HepG2 (cell line): ENCODE measurements around the gene KCND3. TPM values are rescaled to one million over a fixed set of nuclear protein-coding genes. Genes with fewer than 3 reads are reported as not detected.
A peak's percentile ranks its signal among the peaks of the same experiment; 100 is the strongest.

Source experiments
- ATAC-seq: fragments of 200-7000 bp; cut with Tn5 transposase; 3 replicates; pipeline ENCODE4 v1.9.1; 2020; ENCODE audit warnings: mild to moderate bottlenecking, moderate library complexity
- BruUV-seq: library from RNA; stranded (reverse); fragments of 400-500 nt; replicated peaks from 2 replicates; lab custom pipeline; 2021; lab: Mats Ljungman, UMichigan
- CTCF ChIA-PET: fragments of 300-600 bp; formaldehyde crosslinking; extraction: SDS; loops from one replicate; lab custom pipeline; 2021; ENCODE audit warnings: low total read pairs, inconsistent platforms, low intra/inter-chr PET ratio; lab: Yijun Ruan, JAX
- POLR2A ChIA-PET: fragments of 350-600 bp; sonication (Branson Sonifier 250); formaldehyde crosslinking; loops from one replicate; lab custom pipeline; 2020; ENCODE audit warnings: antibody characterized with exemption, inconsistent platforms; lab: Yijun Ruan, JAX
- DNase-seq: peaks from one replicate; pipeline ENCODE4 v3.0.0-alpha.2; 2015; ENCODE audit warnings: low spot score
- FAIRE-seq: peaks from 3 replicates; lab custom pipeline; 2011; peaks lifted over from hg19 to GRCh38; lab: Jason Lieb, UNC
- H2AFZ ChIP-seq: one replicate; pipeline ENCODE4 v1.6.1; 2011; ENCODE audit warnings: low read length, inconsistent platforms
- H3K27ac ChIP-seq: fragments of 300-600 bp; 3 replicates; pipeline ENCODE4 v1.8.0; 2011; ENCODE audit warnings: mixed run types, mild to moderate bottlenecking, mixed read lengths, low read length, inconsistent platforms; ENCODE audit not compliant: insufficient read depth; ENCODE audit errors: extremely low read length
- H3K27me3 ChIP-seq, 2 experiments: fragments of 200-600 bp in 1 of 2; 2 replicates in 1 of 2; 3 replicates in 1 of 2; pipeline versions ENCODE4 v1.6.0 to v1.8.0; 2011; ENCODE audit warnings: low read length in 2 of 2, mild to moderate bottlenecking in 2 of 2, moderate library complexity in 2 of 2, inconsistent platforms in 1 of 2; ENCODE audit not compliant: insufficient read depth in 2 of 2, control insufficient read depth in 1 of 2
- H3K36me3 ChIP-seq, 2 experiments: fragments of 200-600 bp in 1 of 2; replicated peaks in 1 of 2; 2 replicates in 1 of 2; 3 replicates in 1 of 2; pipeline versions ENCODE4 v1.5.1 to v1.8.0; 2011; ENCODE audit warnings: low read length in 2 of 2, inconsistent platforms in 1 of 2; ENCODE audit not compliant: insufficient read depth in 2 of 2, control insufficient read depth in 1 of 2
- H3K4me1 ChIP-seq: 2 replicates; pipeline ENCODE4 v1.5.1; 2012; ENCODE audit warnings: low read length, inconsistent platforms; ENCODE audit not compliant: insufficient read depth
- H3K4me2 ChIP-seq: 2 replicates; pipeline ENCODE4 v1.6.0; 2011; ENCODE audit warnings: low read depth, low read length, inconsistent platforms
- H3K4me3 ChIP-seq, 3 experiments: fragments of 200-600 bp in 1 of 3; sonication (generic), shearing (Covaris generic) in 1 of 3; replicated peaks in 1 of 3; 2 replicates each; pipeline ENCODE4 v1.5.1; 2011 to 2016; ENCODE audit warnings: low read length in 3 of 3, inconsistent platforms in 2 of 3, low read depth in 2 of 3, mild to moderate bottlenecking in 2 of 3, control low read depth in 1 of 3, mixed read lengths in 1 of 3; ENCODE audit not compliant: insufficient read depth in 1 of 3
- H3K79me2 ChIP-seq: one replicate; pipeline ENCODE4 v1.6.1; 2011; ENCODE audit warnings: low read length, inconsistent platforms; ENCODE audit not compliant: insufficient read depth
- H3K9ac ChIP-seq: 2 replicates; pipeline ENCODE4 v1.6.0; 2011; ENCODE audit warnings: mild to moderate bottlenecking, low read depth, low read length, inconsistent platforms; ENCODE audit not compliant: insufficient read depth
- H3K9me3 ChIP-seq: 2 replicates; pipeline ENCODE4 v1.5.1; 2012; ENCODE audit warnings: mild to moderate bottlenecking, low read length
- H4K20me1 ChIP-seq: 2 replicates; pipeline ENCODE4 v1.6.0; 2011; ENCODE audit warnings: inconsistent platforms, mild to moderate bottlenecking, low read length, moderate library complexity; ENCODE audit not compliant: insufficient read depth
- AGO2 ChIP-seq: fragments of 200-400 bp; formaldehyde crosslinking; optimal IDR thresholded peaks from 2 replicates; pipeline ENCODE3; 2017; ENCODE audit warnings: mild to moderate bottlenecking, low read depth, low read length, moderate library complexity
- BRCA1 ChIP-seq: sonication (generic); formaldehyde crosslinking; IDR thresholded peaks from 2 replicates; pipeline ENCODE4 v1.4.0; 2020; ENCODE audit warnings: missing genetic modification reagents
- HCFC1 ChIP-seq: fragments of 150-350 bp; IDR thresholded peaks from 2 replicates; pipeline ENCODE4 v1.6.1; 2014; ENCODE audit warnings: low read depth, low read length
- IKZF4 ChIP-seq: sonication (generic); formaldehyde crosslinking; IDR thresholded peaks from 2 replicates; pipeline ENCODE4 v1.5.1; 2020; ENCODE audit warnings: borderline replicate concordance, mild to moderate bottlenecking, low read depth, missing genetic modification reagents; ENCODE audit errors: not compliant biosample characterization
- MLLT10 ChIP-seq: sonication (generic); formaldehyde crosslinking; IDR thresholded peaks from 2 replicates; pipeline ENCODE4 v1.4.0; 2020; ENCODE audit warnings: missing genetic modification reagents
- RBFOX2 ChIP-seq: fragments of 200-400 bp; formaldehyde crosslinking; IDR thresholded peaks from 2 replicates; pipeline ENCODE4 v1.6.1; 2017; ENCODE audit warnings: low read depth, mild to moderate bottlenecking, low read length
- SRSF1 ChIP-seq: fragments of 200-400 bp; formaldehyde crosslinking; optimal IDR thresholded peaks from 2 replicates; pipeline ENCODE3; 2017; ENCODE audit warnings: mild to moderate bottlenecking, low read depth, low read length, moderate library complexity
- SSRP1 ChIP-seq: IDR thresholded peaks from 2 replicates; pipeline ENCODE4 v1.6.1; 2016; ENCODE audit warnings: control low read depth
- TAF15 ChIP-seq: fragments of 200-400 bp; formaldehyde crosslinking; IDR thresholded peaks from one replicate; pipeline ENCODE4 v1.6.1; 2018; ENCODE audit warnings: mild to moderate bottlenecking, low read depth, low read length; ENCODE audit not compliant: poor library complexity, severe bottlenecking
- ZNF136 ChIP-seq: sonication (generic); formaldehyde crosslinking; IDR thresholded peaks from 2 replicates; pipeline ENCODE4 v1.8.1; 2022; ENCODE audit warnings: low read depth, mild to moderate bottlenecking, moderate library complexity, missing genetic modification reagents
- ZNF264 ChIP-seq: sonication (generic); formaldehyde crosslinking; IDR thresholded peaks from 2 replicates; pipeline ENCODE4 v1.4.0; 2020; ENCODE audit warnings: missing genetic modification reagents
- ZNF3 ChIP-seq: IDR thresholded peaks from 2 replicates; pipeline ENCODE4 v1.7.0; 2017; ENCODE audit warnings: inconsistent platforms
- ZNF556 ChIP-seq: sonication (generic); formaldehyde crosslinking; IDR thresholded peaks from 2 replicates; pipeline ENCODE4 v1.4.0; 2020; ENCODE audit warnings: mild to moderate bottlenecking, missing genetic modification reagents, borderline replicate concordance
- ZNF678 ChIP-seq: sonication (generic); formaldehyde crosslinking; IDR thresholded peaks from 2 replicates; pipeline ENCODE4 v1.4.0; 2020; ENCODE audit warnings: mild to moderate bottlenecking, missing genetic modification reagents
- ZNF792 ChIP-seq: IDR thresholded peaks from 2 replicates; pipeline ENCODE4 v1.6.1; 2016
- WGBS: methylation state at CpG from one replicate; pipeline ENCODE4 v1.1.6; 2017; ENCODE audit warnings: low lambda C conversion rate; 5-methylcytosine and 5-hydroxymethylcytosine counted together
- in situ Hi-C: cut with HindIII; loops from 2 replicates; pipeline ENCODE4 v1.10.0; 2017; ENCODE audit warnings: low pct_unique_long_range_greater_than_20kb; ENCODE audit not compliant: extremely low pct_ligation_motif_present
- intact Hi-C: fragments of 100-400 bp; cut with micrococcal nuclease; formaldehyde crosslinking; loops from one replicate; pipeline ENCODE4 v1.10.0; 2022; ENCODE audit not compliant: unreplicated experiment
- polyA plus RNA-seq, 8 experiments: library from polyadenylated mRNA; depleted of rRNA in 3 of 8; stranded (reverse) in 7 of 8; unstranded in 1 of 8; fragments of >200 nt; fragmentation: Illumina TruSeq in 4 of 8; extraction: Trizol in 4 of 8; gene quantifications; 2 replicates each; pipeline versions ENCODE4 v1.2.1 to v1.2.3, GENCODE V29; 2011 to 2016; ENCODE audit warnings: low read depth in 4 of 8, missing spikeins in 1 of 8, mixed read lengths in 1 of 8; ENCODE audit not compliant: insufficient read depth in 1 of 8
- total RNA-seq, 5 experiments: library from RNA; depleted of rRNA; stranded (reverse); fragments of >200 nt; fragmentation: Illumina TruSeq; extraction: Trizol; gene quantifications; 2 replicates each; pipeline ENCODE4 v1.2.3, GENCODE V29; 2016; ENCODE audit warnings: low read depth in 1 of 5
- TF ChIP-seq, protein P1 (sequence below): sonication (generic); formaldehyde crosslinking; conservative IDR thresholded peaks from 2 replicates; pipeline ENCODE4 v1.4.0; 2020; ENCODE audit warnings: missing genetic modification reagents

The KCND3 gene
- total and polyA plus RNA-seq, 2 of the 13 experiments (the other 11 are each of a cell fraction or from before 2014, with no cell fraction given): 0.04 TPM; not detected in 1

DNA sequence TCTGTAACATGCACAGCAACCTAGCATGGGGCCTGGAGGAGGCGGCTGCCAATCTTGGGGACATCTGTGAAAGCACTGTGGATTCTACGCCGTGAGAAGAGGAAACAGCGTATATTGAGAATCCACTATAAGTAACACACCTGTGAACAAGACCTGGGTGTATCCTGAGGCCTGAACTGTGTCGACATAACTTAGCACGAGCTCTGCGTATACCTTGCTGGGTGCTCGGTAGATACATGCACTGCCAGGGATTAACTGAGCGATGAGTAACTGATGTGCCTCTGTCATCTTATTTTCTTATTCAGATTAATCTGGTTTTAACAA is 175.2 kb downstream of the KCND3 start:
- ATAC-seq (peak; percentile 40), DNase-seq (no peak), FAIRE-seq (no peak)
- in situ Hi-C loops (no loop called here), intact Hi-C loops (no loop called here)
- no peak overlapping the region for H3K27ac ChIP-seq
- ChIA-PET CTCF (no interaction called here), POLR2A (no interaction called here)
- H4K20me1 ChIP-seq: no peaks in the 10 kb centered on the region
- H3K9me3 ChIP-seq: no peaks in the 10 kb centered on the region
- H3K27me3 ChIP-seq: peaks cover 1 to 25% of the 10 kb centered on the region in 2 experiments; a peak in 4 of 5 replicates
- H2AFZ ChIP-seq: no peak overlapping the region
- H3K4me1 ChIP-seq: peaks cover 11% of the 10 kb centered on the region; the same call in 1 of the 2 replicates
- H3K4me2 ChIP-seq: peak overlapping the region; percentile 48; the same call in 1 of the 2 replicates
- 45% methylated on average over 6 of the region's 9 CpGs for WGBS
- no TSS peak for BruUV-seq
- H3K9ac ChIP-seq: no peak overlapping the region
- TF ChIP-seq SRSF1 (no peak), ZNF556 (CRISPR knock-in tag) (no peak), IKZF4 (no peak), ZNF678 (CRISPR knock-in tag) (no peak), MLLT10 (no peak), SSRP1 (no peak), ZNF264 (CRISPR knock-in tag) (no peak), HCFC1 (no peak), RBFOX2 (no peak), ZNF792 (CRISPR knock-in tag) (no peak), AGO2 (no peak), BRCA1 (CRISPR knock-in tag) (no peak), ZNF3 (no peak), ZNF136 (CRISPR knock-in tag) (no peak), TAF15 (no peak)
- TF ChIP-seq, protein P1, sequence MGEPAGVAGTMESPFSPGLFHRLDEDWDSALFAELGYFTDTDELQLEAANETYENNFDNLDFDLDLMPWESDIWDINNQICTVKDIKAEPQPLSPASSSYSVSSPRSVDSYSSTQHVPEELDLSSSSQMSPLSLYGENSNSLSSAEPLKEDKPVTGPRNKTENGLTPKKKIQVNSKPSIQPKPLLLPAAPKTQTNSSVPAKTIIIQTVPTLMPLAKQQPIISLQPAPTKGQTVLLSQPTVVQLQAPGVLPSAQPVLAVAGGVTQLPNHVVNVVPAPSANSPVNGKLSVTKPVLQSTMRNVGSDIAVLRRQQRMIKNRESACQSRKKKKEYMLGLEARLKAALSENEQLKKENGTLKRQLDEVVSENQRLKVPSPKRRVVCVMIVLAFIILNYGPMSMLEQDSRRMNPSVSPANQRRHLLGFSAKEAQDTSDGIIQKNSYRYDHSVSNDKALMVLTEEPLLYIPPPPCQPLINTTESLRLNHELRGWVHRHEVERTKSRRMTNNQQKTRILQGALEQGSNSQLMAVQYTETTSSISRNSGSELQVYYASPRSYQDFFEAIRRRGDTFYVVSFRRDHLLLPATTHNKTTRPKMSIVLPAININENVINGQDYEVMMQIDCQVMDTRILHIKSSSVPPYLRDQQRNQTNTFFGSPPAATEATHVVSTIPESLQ (CRISPR knock-in tag): no peak
- H3K79me2 ChIP-seq: no peaks in the 10 kb centered on the region
- H3K4me3 ChIP-seq: no peak overlapping the region; a peak in 1 of 6 replicates
- H3K36me3 ChIP-seq: no peaks in the 10 kb centered on the region
